HepG2 (cell line): ENCODE results near the gene HBS1L. TPM values are rescaled to one million over a fixed set of nuclear protein-coding genes. Genes with fewer than 3 reads are reported as not detected.

Experiments
- HOXD1 ChIP-seq: sonication (generic); formaldehyde crosslinking; IDR thresholded peaks from 2 replicates; pipeline ENCODE4 v1.5.0; 2020; ENCODE audit warnings: missing genetic modification reagents
- THAP8 ChIP-seq: sonication (generic); formaldehyde crosslinking; IDR thresholded peaks from 2 replicates; pipeline ENCODE4 v1.5.1; 2020; ENCODE audit warnings: missing genetic modification reagents, mild to moderate bottlenecking, borderline replicate concordance
- ZNF550 ChIP-seq: sonication (generic); formaldehyde crosslinking; IDR thresholded peaks from 2 replicates; pipeline ENCODE4 v1.4.0; 2020; ENCODE audit warnings: mild to moderate bottlenecking, missing genetic modification reagents, borderline replicate concordance
- polyA plus RNA-seq, 8 experiments: library from polyadenylated mRNA; depleted of rRNA in 3 of 8; stranded (reverse) in 7 of 8; unstranded in 1 of 8; fragments of >200 nt; fragmentation: Illumina TruSeq in 4 of 8; extraction: Trizol in 4 of 8; gene quantifications; 2 replicates each; pipeline versions ENCODE4 v1.2.1 to v1.2.3, GENCODE V29; 2011 to 2016; ENCODE audit warnings: low read depth in 4 of 8, missing spikeins in 1 of 8, mixed read lengths in 1 of 8; ENCODE audit not compliant: insufficient read depth in 1 of 8
- total RNA-seq, 5 experiments: library from RNA; depleted of rRNA; stranded (reverse); fragments of >200 nt; fragmentation: Illumina TruSeq; extraction: Trizol; gene quantifications; 2 replicates each; pipeline ENCODE4 v1.2.3, GENCODE V29; 2016; ENCODE audit warnings: low read depth in 1 of 5
- TF ChIP-seq, protein P1 (sequence below), 2 experiments: sonication (generic) in 1 of 2; formaldehyde crosslinking in 1 of 2; IDR thresholded peaks; 2 replicates each; pipeline versions ENCODE4 v1.6.1 to v1.9.0; 2014 to 2022; ENCODE audit warnings: antibody characterized with exemption in 1 of 2, borderline replicate concordance in 1 of 2, inconsistent platforms in 1 of 2, low read depth in 1 of 2, missing genetic modification reagents in 1 of 2
- TF ChIP-seq, protein P2 (sequence below): sonication (generic); formaldehyde crosslinking; IDR thresholded peaks from 2 replicates; pipeline ENCODE4 v1.4.0; 2020; ENCODE audit warnings: missing genetic modification reagents, borderline replicate concordance
- TF ChIP-seq, protein P3 (sequence below): sonication (generic); formaldehyde crosslinking; IDR thresholded peaks from 2 replicates; pipeline ENCODE4 v1.4.0; 2020; ENCODE audit warnings: missing genetic modification reagents
- TF ChIP-seq, protein P4 (sequence below): sonication (generic); formaldehyde crosslinking; IDR thresholded peaks from 2 replicates; pipeline ENCODE4 v1.8.1; 2023; ENCODE audit warnings: mild to moderate bottlenecking, missing genetic modification reagents

Gene HBS1L
- total and polyA plus RNA-seq, 2 of the 13 experiments (the other 11 are each of a cell fraction or from before 2014, with no cell fraction given), result 44.1 to 138 TPM

GRCh38 chr6:135054569-135055498 is at the start of gene HBS1L (continued):
- TF ChIP-seq THAP8 (CRISPR knock-in tag) (no peak), ZNF550 (CRISPR knock-in tag) (0 out of 2 replicates have a peak, but pooled peaks have one; percentile 29), HOXD1 (CRISPR knock-in tag) (peak; percentile 69; the same call in 1 of the 2 replicates)
- TF ChIP-seq, protein P1, sequence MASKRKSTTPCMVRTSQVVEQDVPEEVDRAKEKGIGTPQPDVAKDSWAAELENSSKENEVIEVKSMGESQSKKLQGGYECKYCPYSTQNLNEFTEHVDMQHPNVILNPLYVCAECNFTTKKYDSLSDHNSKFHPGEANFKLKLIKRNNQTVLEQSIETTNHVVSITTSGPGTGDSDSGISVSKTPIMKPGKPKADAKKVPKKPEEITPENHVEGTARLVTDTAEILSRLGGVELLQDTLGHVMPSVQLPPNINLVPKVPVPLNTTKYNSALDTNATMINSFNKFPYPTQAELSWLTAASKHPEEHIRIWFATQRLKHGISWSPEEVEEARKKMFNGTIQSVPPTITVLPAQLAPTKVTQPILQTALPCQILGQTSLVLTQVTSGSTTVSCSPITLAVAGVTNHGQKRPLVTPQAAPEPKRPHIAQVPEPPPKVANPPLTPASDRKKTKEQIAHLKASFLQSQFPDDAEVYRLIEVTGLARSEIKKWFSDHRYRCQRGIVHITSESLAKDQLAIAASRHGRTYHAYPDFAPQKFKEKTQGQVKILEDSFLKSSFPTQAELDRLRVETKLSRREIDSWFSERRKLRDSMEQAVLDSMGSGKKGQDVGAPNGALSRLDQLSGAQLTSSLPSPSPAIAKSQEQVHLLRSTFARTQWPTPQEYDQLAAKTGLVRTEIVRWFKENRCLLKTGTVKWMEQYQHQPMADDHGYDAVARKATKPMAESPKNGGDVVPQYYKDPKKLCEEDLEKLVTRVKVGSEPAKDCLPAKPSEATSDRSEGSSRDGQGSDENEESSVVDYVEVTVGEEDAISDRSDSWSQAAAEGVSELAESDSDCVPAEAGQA (IDR thresholded peaks at IDR 0.05; ENCODE audit: low read depth), result peak; percentile 56; the same call in 1 of the 2 replicates
- TF ChIP-seq, protein P1 (CRISPR knock-in tag; IDR thresholded peaks at IDR 0.05; ENCODE audit: borderline replicate concordance), result no peak
- TF ChIP-seq, protein P2, sequence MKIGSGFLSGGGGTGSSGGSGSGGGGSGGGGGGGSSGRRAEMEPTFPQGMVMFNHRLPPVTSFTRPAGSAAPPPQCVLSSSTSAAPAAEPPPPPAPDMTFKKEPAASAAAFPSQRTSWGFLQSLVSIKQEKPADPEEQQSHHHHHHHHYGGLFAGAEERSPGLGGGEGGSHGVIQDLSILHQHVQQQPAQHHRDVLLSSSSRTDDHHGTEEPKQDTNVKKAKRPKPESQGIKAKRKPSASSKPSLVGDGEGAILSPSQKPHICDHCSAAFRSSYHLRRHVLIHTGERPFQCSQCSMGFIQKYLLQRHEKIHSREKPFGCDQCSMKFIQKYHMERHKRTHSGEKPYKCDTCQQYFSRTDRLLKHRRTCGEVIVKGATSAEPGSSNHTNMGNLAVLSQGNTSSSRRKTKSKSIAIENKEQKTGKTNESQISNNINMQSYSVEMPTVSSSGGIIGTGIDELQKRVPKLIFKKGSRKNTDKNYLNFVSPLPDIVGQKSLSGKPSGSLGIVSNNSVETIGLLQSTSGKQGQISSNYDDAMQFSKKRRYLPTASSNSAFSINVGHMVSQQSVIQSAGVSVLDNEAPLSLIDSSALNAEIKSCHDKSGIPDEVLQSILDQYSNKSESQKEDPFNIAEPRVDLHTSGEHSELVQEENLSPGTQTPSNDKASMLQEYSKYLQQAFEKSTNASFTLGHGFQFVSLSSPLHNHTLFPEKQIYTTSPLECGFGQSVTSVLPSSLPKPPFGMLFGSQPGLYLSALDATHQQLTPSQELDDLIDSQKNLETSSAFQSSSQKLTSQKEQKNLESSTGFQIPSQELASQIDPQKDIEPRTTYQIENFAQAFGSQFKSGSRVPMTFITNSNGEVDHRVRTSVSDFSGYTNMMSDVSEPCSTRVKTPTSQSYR (CRISPR knock-in tag), result peak; percentile 98
- TF ChIP-seq, protein P3, sequence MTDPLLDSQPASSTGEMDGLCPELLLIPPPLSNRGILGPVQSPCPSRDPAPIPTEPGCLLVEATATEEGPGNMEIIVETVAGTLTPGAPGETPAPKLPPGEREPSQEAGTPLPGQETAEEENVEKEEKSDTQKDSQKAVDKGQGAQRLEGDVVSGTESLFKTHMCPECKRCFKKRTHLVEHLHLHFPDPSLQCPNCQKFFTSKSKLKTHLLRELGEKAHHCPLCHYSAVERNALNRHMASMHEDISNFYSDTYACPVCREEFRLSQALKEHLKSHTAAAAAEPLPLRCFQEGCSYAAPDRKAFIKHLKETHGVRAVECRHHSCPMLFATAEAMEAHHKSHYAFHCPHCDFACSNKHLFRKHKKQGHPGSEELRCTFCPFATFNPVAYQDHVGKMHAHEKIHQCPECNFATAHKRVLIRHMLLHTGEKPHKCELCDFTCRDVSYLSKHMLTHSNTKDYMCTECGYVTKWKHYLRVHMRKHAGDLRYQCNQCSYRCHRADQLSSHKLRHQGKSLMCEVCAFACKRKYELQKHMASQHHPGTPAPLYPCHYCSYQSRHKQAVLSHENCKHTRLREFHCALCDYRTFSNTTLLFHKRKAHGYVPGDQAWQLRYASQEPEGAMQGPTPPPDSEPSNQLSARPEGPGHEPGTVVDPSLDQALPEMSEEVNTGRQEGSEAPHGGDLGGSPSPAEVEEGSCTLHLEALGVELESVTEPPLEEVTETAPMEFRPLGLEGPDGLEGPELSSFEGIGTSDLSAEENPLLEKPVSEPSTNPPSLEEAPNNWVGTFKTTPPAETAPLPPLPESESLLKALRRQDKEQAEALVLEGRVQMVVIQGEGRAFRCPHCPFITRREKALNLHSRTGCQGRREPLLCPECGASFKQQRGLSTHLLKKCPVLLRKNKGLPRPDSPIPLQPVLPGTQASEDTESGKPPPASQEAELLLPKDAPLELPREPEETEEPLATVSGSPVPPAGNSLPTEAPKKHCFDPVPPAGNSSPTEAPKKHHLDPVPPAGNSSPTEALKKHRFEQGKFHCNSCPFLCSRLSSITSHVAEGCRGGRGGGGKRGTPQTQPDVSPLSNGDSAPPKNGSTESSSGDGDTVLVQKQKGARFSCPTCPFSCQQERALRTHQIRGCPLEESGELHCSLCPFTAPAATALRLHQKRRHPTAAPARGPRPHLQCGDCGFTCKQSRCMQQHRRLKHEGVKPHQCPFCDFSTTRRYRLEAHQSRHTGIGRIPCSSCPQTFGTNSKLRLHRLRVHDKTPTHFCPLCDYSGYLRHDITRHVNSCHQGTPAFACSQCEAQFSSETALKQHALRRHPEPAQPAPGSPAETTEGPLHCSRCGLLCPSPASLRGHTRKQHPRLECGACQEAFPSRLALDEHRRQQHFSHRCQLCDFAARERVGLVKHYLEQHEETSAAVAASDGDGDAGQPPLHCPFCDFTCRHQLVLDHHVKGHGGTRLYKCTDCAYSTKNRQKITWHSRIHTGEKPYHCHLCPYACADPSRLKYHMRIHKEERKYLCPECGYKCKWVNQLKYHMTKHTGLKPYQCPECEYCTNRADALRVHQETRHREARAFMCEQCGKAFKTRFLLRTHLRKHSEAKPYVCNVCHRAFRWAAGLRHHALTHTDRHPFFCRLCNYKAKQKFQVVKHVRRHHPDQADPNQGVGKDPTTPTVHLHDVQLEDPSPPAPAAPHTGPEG (CRISPR knock-in tag), result peak; percentile 72
- TF ChIP-seq, protein P4, sequence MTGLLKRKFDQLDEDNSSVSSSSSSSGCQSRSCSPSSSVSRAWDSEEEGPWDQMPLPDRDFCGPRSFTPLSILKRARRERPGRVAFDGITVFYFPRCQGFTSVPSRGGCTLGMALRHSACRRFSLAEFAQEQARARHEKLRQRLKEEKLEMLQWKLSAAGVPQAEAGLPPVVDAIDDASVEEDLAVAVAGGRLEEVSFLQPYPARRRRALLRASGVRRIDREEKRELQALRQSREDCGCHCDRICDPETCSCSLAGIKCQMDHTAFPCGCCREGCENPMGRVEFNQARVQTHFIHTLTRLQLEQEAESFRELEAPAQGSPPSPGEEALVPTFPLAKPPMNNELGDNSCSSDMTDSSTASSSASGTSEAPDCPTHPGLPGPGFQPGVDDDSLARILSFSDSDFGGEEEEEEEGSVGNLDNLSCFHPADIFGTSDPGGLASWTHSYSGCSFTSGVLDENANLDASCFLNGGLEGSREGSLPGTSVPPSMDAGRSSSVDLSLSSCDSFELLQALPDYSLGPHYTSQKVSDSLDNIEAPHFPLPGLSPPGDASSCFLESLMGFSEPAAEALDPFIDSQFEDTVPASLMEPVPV (CRISPR knock-in tag), result no peak
